HG02870 (cell line): ENCODE results near the gene MYO15B.

ENCODE experiments used
- ATAC-seq: cut with Tn5 transposase; IDR thresholded peaks from one replicate; pipeline ENCODE4 v1.9.1; 2021; ENCODE audit warnings: mild to moderate bottlenecking, moderate library complexity; ENCODE audit not compliant: unreplicated experiment

The MYO15B gene

DNA sequence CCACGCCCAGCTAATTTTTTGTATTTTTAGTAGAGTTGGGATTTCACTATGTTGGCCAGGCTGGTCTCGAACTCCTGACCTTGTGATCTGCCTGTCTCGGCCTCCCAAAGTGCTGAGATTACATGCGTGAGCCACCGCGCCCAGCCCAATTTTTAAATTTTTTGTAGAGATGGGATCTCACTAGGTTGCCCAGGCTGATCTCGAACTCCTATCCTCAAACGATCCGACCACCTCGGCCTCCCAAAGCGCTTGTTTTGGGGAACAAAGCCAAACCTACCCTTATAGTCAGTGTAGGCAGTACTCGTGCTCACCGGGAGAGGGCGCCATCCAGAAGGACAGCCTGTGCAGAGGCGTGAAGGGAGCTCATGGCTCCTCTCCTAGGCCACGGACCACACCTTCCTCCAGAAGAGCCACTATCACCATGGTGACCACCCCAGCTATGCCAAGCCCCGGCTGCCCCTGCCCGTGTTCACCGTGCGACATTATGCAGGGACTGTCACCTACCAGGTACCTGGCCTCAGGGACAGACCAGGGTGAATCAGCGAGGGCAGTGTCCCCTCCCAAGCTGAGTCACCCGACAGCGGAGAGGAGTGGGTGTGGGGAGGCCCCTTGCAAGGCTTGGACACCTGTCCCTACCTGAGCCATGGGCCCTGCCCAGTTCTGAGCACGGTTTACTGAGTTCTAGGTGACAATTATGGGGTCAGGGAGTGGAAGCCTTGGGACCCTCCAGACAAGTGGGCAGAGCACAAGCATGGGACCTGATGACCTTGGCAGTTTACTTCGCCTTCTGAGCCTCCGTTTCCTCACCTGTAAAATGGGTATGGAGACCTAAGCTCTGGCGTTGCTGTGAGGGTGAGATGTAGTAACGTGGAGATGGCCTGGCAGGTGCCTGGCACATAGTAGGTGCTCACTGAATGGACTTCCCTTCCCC, 13.7 kb downstream of the MYO15B start:
- no peak for ATAC-seq

- ATAC-seq: no peak
These were observed 15.0 kb downstream of the MYO15B start for GRCh38 chr17:75602644-75603043.

DNA sequence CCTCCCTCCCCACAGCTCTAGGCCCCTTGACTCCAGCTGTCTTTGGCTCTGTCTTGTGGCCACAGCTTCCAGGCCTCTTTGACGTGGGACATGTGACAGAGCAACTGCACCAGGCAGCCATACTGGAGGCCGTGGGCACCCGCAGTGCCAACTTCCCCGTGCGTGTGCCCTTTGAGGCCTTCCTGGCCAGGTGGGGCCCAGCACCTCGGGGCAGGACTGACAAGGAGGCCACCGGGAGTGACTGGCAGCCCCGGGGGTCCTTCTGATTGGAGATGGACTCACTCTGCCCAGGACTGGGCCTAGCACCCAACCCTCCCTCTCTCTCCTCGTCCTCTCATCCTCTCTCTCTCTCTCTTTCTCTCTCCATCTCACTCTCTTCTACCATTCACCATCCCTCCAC, 15.5 kb downstream of the MYO15B start:
- no peak for ATAC-seq

- no peak for ATAC-seq
These were observed 16.6 kb downstream of the MYO15B start for GRCh38 chr17:75604034-75604695.

GRCh38 chr17:75605790-75606189, 18.2 kb downstream of the MYO15B start:
- ATAC-seq: no peak

GRCh38 chr17:75607086-75607485, 19.5 kb downstream of the MYO15B start:
- no peak for ATAC-seq

DNA sequence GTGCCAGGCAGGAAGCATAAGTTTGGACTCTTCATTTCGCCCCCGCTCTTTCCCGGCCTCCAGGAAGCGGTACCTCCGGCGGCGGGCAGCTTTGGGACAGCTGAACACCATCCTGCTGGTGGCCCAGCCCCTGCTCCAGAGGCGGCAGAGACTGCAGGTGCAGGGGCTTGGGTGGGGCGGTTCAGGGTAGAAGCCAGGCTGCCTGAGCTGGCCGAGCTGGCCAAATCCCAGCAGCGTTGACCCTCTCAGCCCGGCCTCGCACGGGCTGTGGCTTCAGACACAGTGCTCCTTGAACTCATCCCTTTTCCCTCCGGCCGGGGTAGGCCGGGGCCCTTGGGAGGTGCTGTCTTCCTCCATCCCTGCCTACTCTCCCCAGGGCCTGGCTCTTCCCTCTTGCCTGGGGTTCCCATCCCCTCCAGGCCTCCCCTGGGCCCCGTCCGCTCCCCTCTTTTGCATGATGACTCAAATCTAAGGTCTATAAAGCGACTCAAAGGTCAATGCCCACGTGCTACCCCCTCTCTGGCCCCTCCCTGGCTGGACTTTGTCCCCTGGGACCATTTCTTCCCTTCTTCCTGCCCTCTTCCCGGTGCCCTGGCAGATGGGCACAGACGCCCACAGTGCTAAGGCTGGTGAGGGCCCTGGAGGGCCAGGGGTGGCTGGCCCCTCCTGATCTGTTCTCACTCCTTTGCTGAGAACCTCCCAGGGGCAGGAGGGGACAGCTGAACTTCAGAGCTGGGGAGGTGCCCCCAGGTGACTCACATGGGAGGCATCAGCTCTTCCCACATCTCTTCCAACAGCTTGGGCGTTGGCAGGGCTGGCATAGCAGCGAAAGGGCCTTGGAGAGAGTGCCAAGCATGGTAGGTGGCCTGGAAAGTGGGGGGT, 22.7 kb downstream of the MYO15B start:
- no peak for ATAC-seq

DNA sequence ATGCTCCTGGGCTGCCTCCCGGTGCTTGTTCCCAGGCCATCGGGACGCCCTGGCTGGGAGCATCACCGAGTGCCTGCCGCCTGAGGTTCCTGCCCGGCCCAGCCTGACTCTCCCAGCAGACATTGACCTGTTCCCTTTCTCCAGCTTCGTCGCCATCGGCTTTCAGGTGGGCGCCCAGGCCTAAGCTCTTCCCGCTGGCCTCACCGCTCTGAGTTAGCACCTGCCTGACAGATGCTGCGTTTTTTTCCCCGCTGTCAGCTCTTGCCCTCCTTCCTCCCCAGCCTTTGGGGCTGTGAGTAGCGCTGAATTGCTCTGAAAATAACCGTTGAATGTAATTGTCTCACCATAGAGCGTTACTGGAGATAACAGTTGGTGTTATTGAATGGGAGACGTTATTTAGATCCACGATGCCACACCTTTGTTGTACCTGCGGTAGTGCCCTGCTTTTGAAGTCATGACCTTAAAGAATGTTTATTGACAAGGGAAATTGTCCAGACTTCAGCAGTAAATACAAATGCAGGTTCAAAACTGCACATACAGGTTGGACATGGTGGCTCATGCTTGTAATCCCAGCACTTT, 24.3 kb downstream of the MYO15B start:
- ATAC-seq: no peak

DNA sequence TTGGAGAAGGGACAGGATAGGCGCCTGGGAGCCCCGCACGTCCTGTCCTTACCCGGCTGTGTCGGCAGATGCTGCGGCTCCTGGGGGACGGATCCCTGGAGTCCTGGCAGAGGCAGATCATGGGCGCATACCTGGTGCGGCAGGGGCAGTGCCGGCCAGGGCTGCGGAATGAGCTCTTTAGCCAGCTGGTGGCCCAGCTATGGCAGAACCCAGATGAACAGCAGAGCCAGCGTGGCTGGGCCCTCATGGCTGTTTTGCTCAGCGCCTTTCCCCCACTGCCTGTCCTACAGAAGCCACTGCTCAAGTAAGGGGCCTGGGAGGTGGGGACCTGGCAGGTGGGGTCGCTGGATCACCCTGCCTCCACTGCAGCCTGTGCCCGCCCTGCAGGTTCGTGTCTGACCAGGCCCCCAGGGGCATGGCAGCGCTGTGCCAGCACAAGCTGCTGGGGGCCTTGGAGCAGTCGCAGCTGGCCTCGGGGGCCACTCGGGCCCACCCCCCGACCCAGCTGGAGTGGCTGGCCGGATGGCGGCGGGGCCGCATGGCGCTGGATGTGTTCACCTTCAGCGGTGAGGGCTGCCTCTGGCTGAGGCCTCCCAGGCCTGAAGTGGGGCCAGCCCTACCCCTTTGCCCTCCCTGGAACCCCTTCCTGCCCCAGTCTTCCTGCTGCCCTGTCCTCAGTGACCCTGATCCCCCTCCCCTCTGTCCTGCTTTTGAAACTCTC, 25.5 kb downstream of the MYO15B start:
- ATAC-seq: no peak

DNA sequence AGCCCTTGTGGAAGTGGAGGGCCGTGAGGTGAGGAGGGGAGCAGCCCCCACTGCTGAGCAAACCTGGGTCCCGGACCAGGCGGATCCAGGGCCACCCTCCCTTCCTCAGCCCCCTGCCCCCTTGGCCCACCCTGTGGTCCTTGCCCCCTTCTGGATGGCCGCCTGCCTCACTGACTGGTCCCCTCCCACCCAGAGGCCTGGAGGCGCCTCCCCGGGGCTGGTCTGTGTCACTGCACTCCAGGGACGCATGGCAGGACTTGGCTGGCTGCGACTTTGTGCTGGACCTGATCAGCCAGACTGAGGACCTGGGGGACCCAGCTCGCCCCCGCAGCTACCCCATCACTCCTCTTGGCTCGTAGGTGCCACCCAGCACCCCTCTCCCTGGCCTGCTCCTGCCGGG, 26.4 kb downstream of the MYO15B start:
- no peak for ATAC-seq

GRCh38 chr17:75614556-75615270, 27.1 kb downstream of the MYO15B start:
- ATAC-seq: no peak

DNA sequence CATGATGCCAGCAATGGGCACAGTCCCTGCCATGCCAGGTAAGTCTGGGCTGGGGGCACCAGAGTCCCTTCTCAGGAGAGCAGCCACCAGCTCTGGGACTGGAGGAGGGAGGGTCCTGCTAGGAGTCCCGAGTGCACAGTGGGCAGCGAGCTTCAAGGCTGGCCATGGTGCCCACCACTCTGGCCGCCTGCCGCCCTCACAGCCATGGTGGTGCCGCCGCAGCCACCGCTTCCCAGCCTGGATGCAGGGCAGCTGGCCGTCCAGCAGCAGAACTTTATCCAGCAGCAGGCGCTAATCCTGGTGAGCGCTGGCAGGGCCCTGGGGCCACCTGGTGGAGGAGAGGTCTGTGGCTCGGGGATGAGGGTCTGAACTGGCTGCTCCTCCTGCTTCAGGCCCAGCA, 27.7 kb downstream of the MYO15B start:
- ATAC-seq: no peak

GRCh38 chr17:75616521-75617122, 29.0 kb downstream of the MYO15B start:
- no peak for ATAC-seq

GRCh38 chr17:75617218-75617617, 29.6 kb downstream of the MYO15B start:
- no peak for ATAC-seq

DNA sequence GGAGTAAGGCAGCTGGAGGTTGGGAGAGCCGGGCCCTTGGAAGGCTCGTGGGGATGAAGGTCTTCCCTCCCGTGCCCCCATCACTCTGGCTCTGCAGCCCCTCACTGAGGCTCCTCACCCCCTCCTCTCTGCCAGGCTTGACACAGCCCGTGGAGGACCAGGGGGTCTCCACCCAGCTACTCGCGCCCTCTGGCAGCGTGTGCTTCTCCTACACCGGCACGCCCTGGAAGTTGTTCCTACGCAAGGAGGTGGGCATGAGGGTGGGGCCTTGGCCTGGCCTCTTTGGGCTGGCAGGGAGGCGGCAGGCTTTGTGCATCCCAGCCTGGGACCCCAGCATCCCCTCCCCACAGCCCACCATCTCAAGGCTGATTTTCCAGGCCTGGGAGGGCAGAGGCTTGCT, 30.1 kb downstream of the MYO15B start:
- ATAC-seq: no peak

GRCh38 chr17:75619506-75620431, 32.2 kb downstream of the MYO15B start:
- ATAC-seq: no peak

DNA sequence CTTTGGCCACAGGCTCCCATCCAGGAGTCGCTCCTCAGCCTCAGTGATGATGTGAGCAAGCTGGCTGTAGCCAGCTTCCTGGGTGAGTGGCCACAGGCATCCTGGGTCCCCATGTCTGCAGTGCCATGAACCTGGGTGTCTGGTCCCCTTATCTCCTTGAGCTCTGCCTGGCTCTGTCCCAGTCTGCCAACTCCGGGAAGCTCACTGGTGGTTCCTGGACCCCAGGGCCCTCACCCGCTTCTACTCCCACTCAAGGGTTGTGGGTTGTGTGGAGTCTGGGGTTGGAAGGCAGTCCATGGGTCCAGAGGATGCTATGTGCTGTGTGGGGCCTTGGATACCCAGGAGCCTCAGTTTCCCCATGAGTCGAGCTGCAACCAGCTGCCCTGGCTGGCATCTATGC, 33.9 kb downstream of the MYO15B start:
- ATAC-seq: no peak

DNA sequence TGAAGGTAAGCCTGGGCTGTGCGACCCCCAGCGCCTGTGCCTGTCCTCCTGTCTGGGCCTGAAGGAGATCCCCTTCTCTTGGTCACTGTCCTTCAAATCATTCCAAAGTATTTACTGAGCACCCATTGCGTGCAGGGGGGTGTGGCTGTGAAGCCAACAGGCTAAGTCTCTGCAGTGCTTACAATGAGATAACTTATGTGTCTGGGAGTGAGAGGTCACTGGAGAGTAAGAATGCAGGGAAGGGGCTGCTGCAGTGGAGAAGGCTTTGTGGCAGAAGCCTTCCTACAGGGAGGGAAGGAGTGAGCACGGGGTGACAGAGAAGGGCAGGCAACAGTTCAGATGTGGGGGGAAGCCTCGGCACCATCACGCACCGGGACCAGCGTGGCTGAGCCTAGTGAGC, 34.5 kb downstream of the MYO15B start:
- ATAC-seq: no peak
